Measurements from ENCODE around the gene MCC.

Gene MCC

GRCh38 chr5:113221294-113222176 is 266.7 kb downstream of the MCC start:
- DNase-seq, result no peak

DNA sequence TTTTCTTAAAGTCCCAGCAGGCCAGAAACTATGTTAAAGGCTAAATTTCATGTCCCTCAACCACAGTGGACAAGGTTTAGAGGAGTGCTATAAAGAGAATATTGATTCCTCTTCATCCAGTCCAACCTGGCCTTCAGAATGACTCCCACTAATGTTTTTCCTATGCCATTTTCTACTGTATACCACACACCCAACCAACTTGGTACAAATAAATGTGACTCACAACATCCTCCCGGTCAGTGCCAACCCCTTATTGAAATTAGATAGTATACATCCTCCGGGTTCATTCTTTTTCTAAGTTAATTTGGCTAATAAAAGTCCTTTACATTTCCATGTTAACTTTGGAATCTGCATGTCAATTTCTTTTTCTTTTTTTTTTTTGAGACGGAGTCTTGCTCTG is 268.6 kb downstream of the MCC start:
- no peak for DNase-seq

- no peak for DNase-seq
These were observed 269.2 kb downstream of the MCC start for GRCh38 chr5:113218906-113219517.

GRCh38 chr5:113218200-113218599 is 270.1 kb downstream of the MCC start:
- DNase-seq, result no peak

DNA sequence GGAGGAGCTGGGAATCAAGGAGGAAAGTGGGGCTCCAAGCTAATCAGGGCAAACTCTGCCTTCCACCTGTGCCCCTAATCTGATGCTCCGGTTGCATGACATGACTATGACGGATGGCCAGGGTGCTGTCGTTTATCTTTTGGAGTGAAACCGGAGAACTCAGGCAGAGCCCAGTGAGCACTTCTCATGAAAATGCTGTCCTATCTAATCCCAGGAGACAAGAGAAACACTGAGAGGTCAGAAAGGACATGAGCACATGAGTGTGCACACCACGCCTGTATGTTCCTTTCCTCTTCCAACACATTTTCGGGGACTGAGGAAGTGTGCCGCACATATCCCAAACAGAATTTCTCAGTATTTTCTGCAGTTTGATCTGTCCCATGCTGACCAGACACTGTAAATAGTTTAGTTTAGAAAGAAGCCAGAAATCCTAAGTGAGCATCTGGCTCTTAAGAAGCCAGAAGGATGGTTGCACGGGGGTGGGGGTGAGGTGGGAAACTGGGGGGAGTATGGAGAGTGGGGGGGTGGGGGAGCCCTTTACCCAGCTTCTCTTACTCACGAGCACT is 270.6 kb downstream of the MCC start:
- no peak for DNase-seq

DNA sequence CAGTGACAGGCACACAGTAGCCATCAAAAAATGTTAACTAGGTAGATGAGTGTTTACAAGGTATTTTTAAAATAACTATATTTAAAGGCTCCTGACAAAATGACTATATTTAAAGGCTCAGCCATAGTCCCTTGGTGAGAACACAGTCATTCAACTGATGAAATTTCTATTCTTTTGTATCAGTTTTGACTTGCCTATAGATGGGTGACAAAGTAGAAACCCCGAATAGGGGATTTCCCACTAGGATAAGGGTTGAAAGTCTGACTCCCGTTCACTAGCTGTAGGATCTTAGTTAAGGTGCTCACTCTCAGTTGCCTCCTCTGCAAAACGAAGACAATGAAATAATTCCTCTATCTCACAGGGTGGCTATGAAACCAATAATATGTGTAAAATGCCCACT is 271.7 kb downstream of the MCC start:
- no peak for DNase-seq

- no peak for DNase-seq
These were observed 272.7 kb downstream of the MCC start for GRCh38 chr5:113215401-113216060.

DNA sequence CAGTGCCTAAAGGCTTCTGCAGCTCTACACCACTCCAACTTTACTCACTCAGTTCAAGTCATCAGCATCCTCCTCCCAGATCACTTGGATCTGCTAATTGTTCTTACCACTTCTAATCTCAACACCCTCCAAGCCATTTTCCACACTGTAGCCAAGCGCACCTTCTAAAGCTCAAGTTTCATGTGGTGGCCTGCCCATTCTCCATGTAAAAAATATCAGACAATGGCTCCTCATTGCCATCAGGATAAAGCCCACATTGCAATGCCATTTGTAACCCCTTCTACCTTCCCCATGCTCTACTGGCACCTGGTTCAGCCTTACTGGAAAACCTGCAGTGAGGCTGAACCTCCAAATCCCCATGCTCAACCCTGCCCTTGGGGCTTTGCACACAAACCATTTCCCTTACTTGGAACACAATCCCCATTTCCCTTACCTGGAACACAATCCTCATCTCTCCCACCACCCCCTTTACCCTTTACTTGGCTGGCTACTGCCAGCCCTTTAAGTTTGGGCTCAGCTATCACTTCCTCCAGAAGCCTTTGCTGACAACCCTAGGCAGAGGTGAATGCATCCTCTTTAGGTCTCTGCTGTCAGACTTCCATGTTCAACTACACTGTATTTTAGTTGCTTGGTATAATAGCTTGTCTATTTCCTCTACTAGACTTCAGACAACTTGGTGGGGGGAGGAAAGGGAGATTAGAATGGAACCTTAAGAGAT is 273.5 kb downstream of the MCC start:
- no peak for DNase-seq

DNA sequence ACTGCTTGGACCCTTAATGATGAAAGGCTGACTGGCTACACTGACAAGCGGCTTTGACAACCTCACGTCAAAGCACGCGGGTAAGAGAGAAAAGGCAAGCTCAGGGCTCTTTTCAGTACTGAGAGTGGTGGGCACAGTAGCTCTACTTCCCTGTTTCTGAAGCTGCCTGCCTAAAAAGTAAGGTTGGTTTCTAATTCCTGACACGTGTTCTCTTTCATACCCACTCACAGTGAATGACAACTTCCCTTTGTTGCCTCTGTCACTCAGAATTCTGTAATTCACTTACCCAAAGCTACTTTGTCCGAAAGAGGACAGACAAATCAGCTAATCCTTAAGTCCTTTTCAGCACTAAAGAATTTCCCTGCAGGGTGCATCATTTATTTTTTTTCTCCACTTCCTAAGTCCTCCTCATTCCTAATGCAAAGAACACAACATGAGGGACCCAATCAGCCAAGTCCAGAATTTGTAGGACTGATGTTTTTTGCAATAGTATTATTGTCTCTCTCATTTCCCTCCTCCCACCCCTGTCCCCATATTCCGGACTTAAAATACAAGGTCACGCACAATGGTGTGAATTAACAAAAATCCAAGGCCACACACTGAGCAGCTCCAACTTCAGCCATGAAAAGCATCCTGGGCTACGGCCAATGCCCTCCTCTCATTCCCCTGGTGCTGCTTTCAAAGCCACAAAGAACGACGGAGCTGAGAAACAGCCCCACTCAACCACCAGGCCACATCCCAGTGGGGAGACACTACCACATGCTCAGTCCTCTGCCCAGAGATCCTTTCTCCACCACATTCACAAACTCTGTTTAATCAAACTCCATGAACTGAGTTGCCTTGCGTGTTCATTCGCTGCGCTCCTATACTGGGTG is 274.5 kb downstream of the MCC start:
- DNase-seq, result peak; percentile 45 to 76 (median 58)

- no peak for DNase-seq
These were observed 275.9 kb downstream of the MCC start for GRCh38 chr5:113212244-113212920.

DNA sequence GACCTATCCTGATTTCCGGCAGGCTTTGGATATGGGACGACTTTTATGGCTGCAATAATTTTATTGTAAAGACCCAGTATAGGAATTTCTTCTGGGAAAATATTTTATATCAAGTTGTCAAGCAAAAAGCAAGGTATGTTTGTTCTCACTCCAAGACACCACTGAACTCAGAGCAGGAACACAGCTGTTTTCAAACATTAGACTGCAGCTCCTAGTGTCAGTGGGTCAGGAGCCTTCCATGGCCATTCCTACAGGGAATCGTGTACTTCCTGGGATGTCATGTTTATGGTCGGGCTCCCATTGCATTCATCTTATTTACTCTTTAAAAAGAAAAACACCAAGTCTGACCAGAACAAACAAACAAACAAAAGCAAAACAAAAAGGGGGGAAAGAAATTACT is 278.8 kb downstream of the MCC start:
- no peak for DNase-seq

- no peak for DNase-seq
These were observed 282.4 kb downstream of the MCC start for GRCh38 chr5:113205807-113206206.

DNA sequence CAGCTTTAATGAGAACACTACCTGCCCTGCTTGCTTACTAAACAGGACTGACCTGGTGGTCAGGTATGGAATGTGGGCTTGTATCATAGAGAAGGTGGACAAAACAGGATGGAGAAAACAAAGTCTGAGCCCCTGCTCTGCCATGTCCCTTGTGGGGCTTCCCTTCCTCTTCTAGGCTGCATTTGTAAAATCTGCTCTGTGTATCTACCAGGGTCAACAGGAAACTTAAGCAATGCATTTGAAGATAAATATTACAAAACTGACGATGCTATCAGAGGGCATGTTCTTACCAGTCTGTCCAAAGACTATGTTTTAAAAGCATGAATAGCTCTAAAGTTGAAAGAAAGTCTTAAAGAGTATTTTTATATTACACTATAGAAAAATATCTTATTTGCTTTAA is 282.9 kb downstream of the MCC start:
- no peak for DNase-seq

DNA sequence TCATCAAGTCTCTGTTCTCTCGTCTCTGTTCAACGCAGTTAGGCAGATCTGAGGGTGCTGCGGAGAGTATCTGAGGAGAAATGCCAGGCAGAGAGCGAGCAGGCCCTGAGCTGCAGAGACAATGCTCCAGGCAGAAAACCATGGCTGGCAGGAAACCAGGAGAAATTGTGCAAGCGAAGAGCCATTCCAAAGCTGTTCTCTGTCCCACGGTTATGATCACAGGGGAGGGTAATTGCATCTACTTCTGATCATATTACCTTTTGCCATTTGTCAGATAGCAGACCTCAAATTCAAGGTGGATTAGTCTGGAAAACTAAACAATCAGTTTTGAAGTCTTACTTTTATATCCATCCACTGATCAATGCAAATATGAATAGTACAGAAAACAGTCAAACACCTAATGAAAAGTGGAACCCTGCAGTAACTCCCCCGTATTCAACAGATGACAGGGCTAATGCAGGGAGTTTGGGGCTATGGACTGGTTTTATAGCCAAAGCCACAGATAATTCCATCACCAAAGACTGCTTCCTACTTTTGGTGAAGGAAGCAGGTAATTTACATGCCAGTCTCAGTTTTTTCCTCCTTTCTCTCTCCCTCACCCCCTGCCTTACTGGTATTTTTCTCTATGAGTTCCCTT is 283.6 kb downstream of the MCC start:
- no peak for DNase-seq

GRCh38 chr5:113203916-113204315 is 284.3 kb downstream of the MCC start:
- no peak for DNase-seq

DNA sequence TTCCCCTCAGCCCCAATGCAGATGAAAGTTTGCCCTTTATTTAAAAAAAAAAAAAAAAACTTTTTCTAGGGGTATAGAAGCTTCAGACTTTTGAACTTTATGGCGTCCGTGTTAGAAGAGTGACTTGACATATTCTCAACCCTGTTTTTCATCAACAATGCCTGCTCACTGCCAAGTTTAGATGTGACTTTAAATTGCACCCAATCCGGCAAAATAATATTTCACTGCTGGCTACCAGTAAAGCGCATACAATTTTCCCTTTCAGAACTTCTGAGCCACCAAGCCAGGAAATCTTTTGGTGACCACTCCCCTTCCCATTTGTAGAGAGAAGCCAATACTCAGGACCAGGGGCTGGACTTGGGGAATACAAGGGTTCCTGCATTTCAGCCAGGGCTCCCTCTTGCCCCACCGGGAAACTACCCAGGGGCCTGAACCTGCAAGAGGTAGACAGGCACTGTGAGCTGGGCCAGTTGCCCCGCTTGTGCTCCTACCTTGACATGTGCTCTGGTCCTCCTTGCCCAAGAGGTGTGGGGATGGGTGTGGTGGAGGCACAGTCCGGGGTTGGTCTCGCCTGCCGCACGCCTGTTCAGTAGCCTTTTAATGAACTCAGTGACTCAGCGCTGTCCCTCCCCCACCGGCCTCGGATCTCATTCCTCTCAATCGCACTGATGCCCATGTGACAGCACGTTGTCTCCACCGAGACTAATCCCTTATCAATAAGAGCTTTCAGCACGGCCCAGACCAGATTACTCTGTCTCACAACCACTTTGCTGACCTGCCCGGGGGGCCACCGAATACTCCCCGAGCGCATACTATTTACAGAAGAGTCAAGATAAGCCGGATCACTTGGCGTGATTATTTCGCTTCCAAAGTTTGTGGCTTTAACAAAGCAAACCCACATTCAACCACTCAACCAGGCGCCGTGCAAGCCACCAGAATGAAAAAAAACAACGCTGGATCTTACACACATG is 285.2 kb downstream of the MCC start:
- no peak for DNase-seq

GRCh38 chr5:113202287-113202686 is 286.0 kb downstream of the MCC start:
- DNase-seq, result no peak

DNA sequence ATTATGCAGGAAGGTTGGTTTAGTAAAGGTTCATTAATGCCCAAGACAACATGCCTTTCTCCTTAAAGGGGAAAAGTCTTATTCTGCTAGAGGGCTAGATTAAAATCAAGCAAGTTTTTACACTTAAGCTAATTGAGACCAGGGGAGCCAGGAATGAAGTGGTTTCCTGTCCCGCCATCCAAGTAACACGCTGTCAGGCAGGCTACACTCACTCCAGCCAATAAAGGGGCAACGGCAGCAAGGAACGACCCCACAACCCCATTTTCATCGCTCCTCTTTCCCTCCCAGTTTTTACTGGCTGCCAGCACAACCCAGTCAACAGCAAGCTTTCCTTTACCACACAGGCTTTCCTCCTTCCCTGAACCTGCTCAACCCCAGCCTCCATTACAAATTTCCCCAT is 286.5 kb downstream of the MCC start:
- DNase-seq, result no peak
